ENCODE data around the gene PDZD2.

DNA sequence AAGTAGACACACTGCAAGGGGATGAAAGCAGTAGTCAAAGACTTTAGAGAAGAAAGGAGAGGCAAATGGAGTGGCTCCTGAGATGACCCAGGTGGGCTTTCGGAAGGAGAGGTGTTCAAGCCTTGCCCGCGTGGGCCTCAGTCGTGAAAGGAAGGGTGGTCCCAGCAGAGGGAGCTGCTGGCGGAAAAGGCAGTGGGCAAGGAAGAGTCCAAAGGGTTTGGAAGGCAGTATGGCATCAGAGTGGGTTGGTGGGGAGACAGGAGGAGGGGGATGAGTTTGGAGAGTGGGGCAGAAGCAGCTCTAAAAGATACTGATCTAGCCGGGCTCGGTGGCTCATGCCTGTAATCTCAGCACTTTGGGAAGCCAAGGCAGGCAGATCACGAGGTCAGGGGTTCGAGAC lies 369.8 kb downstream of the PDZD2 start:
- no peak for TF ChIP-seq POLR2A (IDR thresholded peaks at IDR 0.05)
- TF ChIP-seq, protein P1, sequence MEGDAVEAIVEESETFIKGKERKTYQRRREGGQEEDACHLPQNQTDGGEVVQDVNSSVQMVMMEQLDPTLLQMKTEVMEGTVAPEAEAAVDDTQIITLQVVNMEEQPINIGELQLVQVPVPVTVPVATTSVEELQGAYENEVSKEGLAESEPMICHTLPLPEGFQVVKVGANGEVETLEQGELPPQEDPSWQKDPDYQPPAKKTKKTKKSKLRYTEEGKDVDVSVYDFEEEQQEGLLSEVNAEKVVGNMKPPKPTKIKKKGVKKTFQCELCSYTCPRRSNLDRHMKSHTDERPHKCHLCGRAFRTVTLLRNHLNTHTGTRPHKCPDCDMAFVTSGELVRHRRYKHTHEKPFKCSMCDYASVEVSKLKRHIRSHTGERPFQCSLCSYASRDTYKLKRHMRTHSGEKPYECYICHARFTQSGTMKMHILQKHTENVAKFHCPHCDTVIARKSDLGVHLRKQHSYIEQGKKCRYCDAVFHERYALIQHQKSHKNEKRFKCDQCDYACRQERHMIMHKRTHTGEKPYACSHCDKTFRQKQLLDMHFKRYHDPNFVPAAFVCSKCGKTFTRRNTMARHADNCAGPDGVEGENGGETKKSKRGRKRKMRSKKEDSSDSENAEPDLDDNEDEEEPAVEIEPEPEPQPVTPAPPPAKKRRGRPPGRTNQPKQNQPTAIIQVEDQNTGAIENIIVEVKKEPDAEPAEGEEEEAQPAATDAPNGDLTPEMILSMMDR (IDR thresholded peaks at IDR 0.05), result no peak

Data from sigmoid colon (tissue), 3 donors.